Measurements from ENCODE around the gene TMEM134. TPM values are rescaled to one million over a fixed set of nuclear protein-coding genes. Genes with fewer than 3 reads are reported as not detected.

The TMEM134 gene
- total and polyA plus RNA-seq, 9 of the 15 experiments (the other 6 are each of a cell fraction or from before 2014, with no cell fraction given), result 0.63 to 48.4 (median 10.7) TPM

DNA sequence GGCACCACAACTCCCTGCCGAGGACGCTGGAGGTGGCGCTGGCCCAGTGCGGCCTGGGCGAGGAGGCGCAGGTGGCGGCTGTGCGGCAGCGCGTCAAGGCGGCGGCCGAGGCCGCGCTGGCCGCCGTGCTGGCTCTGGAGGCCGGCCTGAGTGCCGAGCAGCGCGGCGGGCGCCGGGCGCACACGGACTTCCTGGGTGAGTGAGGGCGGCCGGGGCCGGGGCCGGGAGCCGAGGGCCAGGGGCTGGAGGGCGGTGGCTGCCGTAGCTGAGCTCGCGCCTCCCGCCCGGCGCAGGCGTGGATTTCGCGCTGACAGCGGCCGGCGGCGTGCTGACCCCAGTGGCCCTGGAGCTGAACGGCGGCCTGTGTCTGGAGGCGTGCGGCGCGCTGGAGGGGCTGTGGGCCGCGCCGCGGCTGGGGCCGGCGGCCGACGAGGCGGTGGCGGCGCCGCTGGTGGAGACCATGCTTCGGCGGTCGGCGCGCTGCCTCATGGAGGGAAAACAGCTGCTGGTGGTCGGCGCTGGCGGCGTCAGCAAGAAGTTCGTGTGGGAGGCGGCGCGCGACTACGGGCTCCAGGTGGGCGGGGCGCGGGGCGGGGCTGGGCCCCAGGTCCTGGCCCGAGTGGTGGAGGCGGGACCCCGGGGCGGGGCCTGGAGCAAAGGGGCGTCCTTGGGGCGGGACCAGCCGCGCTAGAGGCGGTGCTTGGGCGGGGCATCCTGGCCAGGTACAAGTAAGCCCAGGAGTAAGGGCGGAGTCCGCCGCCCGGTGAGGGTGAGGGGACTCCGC is 48.2 kb downstream of the TMEM134 start (continued):
- TF ChIP-seq, protein P1, sequence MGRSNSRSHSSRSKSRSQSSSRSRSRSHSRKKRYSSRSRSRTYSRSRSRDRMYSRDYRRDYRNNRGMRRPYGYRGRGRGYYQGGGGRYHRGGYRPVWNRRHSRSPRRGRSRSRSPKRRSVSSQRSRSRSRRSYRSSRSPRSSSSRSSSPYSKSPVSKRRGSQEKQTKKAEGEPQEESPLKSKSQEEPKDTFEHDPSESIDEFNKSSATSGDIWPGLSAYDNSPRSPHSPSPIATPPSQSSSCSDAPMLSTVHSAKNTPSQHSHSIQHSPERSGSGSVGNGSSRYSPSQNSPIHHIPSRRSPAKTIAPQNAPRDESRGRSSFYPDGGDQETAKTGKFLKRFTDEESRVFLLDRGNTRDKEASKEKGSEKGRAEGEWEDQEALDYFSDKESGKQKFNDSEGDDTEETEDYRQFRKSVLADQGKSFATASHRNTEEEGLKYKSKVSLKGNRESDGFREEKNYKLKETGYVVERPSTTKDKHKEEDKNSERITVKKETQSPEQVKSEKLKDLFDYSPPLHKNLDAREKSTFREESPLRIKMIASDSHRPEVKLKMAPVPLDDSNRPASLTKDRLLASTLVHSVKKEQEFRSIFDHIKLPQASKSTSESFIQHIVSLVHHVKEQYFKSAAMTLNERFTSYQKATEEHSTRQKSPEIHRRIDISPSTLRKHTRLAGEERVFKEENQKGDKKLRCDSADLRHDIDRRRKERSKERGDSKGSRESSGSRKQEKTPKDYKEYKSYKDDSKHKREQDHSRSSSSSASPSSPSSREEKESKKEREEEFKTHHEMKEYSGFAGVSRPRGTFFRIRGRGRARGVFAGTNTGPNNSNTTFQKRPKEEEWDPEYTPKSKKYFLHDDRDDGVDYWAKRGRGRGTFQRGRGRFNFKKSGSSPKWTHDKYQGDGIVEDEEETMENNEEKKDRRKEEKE (IDR thresholded peaks at IDR 0.05; ENCODE audit: borderline replicate concordance in 1 of 2, control insufficient read depth in 1 of 2, low read depth in 2 of 2, low read length in 1 of 2), result no peak
- TF ChIP-seq, protein P2, sequence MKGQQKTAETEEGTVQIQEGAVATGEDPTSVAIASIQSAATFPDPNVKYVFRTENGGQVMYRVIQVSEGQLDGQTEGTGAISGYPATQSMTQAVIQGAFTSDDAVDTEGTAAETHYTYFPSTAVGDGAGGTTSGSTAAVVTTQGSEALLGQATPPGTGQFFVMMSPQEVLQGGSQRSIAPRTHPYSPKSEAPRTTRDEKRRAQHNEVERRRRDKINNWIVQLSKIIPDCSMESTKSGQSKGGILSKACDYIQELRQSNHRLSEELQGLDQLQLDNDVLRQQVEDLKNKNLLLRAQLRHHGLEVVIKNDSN (CRISPR knock-in tag; IDR thresholded peaks at IDR 0.05), result no peak
- TF ChIP-seq ZNF436 (CRISPR knock-in tag; IDR thresholded peaks at IDR 0.05) (no peak), SAFB (IDR thresholded peaks at IDR 0.05; ENCODE audit: borderline replicate concordance, low read depth, low read length) (no peak), ZNF76 (CRISPR knock-in tag; IDR thresholded peaks at IDR 0.05; ENCODE audit: borderline replicate concordance) (no peak), ZEB2 (IDR thresholded peaks at IDR 0.05) (no peak), ZNF780A (CRISPR knock-in tag; IDR thresholded peaks at IDR 0.05) (no peak), RNF2 (IDR thresholded peaks at IDR 0.05) (no peak), BCL6 (CRISPR knock-in tag; IDR thresholded peaks at IDR 0.05) (no peak), NCOA1 (IDR thresholded peaks at IDR 0.05; ENCODE audit: low read depth) (no peak), TCFL5 (CRISPR knock-in tag; conservative IDR thresholded peaks at IDR 0.05) (no peak), WHSC1 (IDR thresholded peaks at IDR 0.05; ENCODE audit: low read length) (no peak), PHB2 (IDR thresholded peaks at IDR 0.05; ENCODE audit: low read depth) (no peak), ETV1 (tag; conservative IDR thresholded peaks at IDR 0.05; ENCODE audit: low read depth) (no peak), ZNF584 (CRISPR knock-in tag; IDR thresholded peaks at IDR 0.05; ENCODE audit: low read depth) (no peak)
- TF ChIP-seq, protein P3, sequence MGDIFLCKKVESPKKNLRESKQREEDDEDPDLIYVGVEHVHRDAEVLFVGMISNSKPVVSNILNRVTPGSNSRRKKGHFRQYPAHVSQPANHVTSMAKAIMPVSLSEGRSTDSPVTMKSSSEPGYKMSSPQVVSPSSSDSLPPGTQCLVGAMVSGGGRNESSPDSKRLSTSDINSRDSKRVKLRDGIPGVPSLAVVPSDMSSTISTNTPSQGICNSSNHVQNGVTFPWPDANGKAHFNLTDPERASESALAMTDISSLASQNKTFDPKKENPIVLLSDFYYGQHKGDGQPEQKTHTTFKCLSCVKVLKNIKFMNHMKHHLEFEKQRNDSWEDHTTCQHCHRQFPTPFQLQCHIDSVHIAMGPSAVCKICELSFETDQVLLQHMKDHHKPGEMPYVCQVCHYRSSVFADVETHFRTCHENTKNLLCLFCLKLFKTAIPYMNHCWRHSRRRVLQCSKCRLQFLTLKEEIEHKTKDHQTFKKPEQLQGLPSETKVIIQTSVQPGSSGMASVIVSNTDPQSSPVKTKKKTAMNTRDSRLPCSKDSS (IDR thresholded peaks at IDR 0.05; ENCODE audit: low read depth, partially characterized antibody), result no peak
- TF ChIP-seq, protein P4, sequence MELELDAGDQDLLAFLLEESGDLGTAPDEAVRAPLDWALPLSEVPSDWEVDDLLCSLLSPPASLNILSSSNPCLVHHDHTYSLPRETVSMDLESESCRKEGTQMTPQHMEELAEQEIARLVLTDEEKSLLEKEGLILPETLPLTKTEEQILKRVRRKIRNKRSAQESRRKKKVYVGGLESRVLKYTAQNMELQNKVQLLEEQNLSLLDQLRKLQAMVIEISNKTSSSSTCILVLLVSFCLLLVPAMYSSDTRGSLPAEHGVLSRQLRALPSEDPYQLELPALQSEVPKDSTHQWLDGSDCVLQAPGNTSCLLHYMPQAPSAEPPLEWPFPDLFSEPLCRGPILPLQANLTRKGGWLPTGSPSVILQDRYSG (tag; conservative IDR thresholded peaks at IDR 0.05; ENCODE audit: low read depth), result no peak
- TF ChIP-seq, protein P5, sequence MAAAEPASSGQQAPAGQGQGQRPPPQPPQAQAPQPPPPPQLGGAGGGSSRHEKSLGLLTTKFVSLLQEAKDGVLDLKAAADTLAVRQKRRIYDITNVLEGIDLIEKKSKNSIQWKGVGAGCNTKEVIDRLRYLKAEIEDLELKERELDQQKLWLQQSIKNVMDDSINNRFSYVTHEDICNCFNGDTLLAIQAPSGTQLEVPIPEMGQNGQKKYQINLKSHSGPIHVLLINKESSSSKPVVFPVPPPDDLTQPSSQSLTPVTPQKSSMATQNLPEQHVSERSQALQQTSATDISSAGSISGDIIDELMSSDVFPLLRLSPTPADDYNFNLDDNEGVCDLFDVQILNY (CRISPR knock-in tag; IDR thresholded peaks at IDR 0.05), result no peak
- TF ChIP-seq, protein P6, sequence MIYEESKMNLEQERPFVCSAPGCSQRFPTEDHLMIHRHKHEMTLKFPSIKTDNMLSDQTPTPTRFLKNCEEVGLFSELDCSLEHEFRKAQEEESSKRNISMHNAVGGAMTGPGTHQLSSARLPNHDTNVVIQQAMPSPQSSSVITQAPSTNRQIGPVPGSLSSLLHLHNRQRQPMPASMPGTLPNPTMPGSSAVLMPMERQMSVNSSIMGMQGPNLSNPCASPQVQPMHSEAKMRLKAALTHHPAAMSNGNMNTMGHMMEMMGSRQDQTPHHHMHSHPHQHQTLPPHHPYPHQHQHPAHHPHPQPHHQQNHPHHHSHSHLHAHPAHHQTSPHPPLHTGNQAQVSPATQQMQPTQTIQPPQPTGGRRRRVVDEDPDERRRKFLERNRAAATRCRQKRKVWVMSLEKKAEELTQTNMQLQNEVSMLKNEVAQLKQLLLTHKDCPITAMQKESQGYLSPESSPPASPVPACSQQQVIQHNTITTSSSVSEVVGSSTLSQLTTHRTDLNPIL (CRISPR knock-in tag; IDR thresholded peaks at IDR 0.05), result no peak

Measured in K562 (cell line).